Activated T-cell treated with anti-CD3 and anti-CD28 coated beads for 1 hour (primary cell): ENCODE measurements around the gene RHBDD3.

Experiments used
- DNase-seq: peaks from one replicate; pipeline ENCODE4 v3.0.0-alpha.2; 2020; ENCODE audit warnings: low read depth

Gene RHBDD3

GRCh38 chr22:29267858-29268510, at the start of gene RHBDD3, which contains the start of gene EWSR1:
TSS of gene RHBDD3 (minus strand) at chr22:29267981. CDS start at chr22:29265626, 2,355 bp downstream.
TSS of gene EWSR1 (plus strand) at chr22:29268268. CDS start at chr22:29268337, 69 bp downstream.
- DNase-seq, result peak; percentile 98

- no peak for DNase-seq
These were observed 48.5 kb upstream of the RHBDD3 start for GRCh38 chr22:29316141-29316828.

GRCh38 chr22:29315286-29316140, 47.7 kb upstream of the RHBDD3 start, which contains the start of gene RASL10A:
TSS of gene RASL10A (minus strand) at chr22:29315697. CDS start at chr22:29315246, 451 bp downstream.
- DNase-seq, result no peak

- no peak for DNase-seq
These were observed 46.9 kb upstream of the RHBDD3 start for GRCh38 chr22:29314537-29315285.

- DNase-seq, result no peak
These were observed 46.0 kb upstream of the RHBDD3 start for GRCh38 chr22:29313576-29314466.

GRCh38 chr22:29313126-29313575, 45.4 kb upstream of the RHBDD3 start:
- no peak for DNase-seq

- DNase-seq, result no peak
These were observed 44.7 kb upstream of the RHBDD3 start for GRCh38 chr22:29312218-29313125.

- DNase-seq, result no peak
These were observed 43.9 kb upstream of the RHBDD3 start for GRCh38 chr22:29311464-29312217.

- DNase-seq, result peak; percentile 26
These were observed 43.1 kb upstream of the RHBDD3 start for GRCh38 chr22:29310863-29311339.

GRCh38 chr22:29310065-29310862, 42.5 kb upstream of the RHBDD3 start:
- no peak for DNase-seq

GRCh38 chr22:29309332-29310064, 41.7 kb upstream of the RHBDD3 start:
- DNase-seq, result no peak

- no peak for DNase-seq
These were observed 41.0 kb upstream of the RHBDD3 start for GRCh38 chr22:29308791-29309262.

GRCh38 chr22:29308148-29308790, 40.5 kb upstream of the RHBDD3 start:
- DNase-seq, result no peak

GRCh38 chr22:29307596-29308147, 39.9 kb upstream of the RHBDD3 start:
- DNase-seq, result no peak

- no peak for DNase-seq
These were observed 39.2 kb upstream of the RHBDD3 start for GRCh38 chr22:29306835-29307595.
